Measurements from ENCODE around the gene JSRP1.

Gene JSRP1

DNA sequence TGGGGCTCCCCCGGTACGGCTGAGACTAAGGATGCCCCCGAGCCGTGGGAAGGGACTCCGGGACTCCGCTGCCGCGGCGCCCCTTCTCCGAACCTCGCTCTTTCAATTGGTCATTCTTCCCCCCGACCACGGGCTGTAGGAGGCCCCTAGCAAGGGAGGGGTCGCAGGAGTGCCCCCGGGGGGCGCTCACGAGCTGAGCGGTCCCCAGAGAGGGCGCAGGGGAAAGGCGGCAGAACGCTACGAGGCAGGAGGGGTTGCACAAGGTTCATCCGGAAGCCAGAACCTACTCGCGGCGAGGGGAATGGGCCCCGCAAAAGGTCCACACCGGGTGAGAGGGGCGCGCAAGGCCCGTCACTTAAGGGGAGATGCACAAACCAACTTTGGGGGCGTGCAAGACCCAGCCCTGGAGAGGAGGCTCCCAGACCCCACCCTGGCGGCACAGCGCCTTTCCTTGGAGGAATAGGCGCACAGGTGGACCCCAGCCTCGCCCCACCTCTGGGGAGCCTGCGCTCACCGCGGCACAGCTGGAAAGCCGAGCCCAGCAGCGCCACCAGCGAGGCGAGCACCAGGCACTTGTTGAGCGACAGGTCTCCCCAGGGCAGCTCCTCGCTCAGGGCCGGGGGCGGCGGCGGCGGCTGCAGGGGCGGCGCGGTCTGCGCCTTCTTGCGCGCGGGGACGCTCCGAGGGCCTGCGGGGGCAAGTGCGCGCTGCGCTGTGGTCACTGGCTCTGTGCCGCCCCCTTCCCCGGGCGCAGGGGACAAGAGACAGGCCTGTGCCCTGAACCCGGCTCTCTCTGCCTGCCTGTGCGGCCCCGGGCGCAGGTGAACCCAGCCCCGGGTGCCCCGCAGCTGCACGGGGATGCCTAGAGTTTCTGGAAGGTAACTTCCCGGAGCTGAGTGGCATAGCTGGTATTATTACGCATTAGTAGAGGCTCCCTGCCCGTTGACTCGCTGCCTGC lies 2.8 kb downstream of the JSRP1 start:
- Histone ChIP-seq H3K4me1 (peaks cover 0 to 44% (median 38%) of the 10 kb centered on the region in 4 donors), H3K27ac (no peak overlapping the region), H3K9me3 (no peaks in the 10 kb centered on the region), H3K4me3 (peak overlapping the region in 1 of 2 donors; percentile 12), H3K27me3 (peaks cover 3 to 58% of the 10 kb centered on the region in 2 donors), H3K36me3 (peaks cover 0 to 8% (median 6%) of the 10 kb centered on the region in 3 donors)
- no peak for DNase-seq
- TF ChIP-seq, protein P1, sequence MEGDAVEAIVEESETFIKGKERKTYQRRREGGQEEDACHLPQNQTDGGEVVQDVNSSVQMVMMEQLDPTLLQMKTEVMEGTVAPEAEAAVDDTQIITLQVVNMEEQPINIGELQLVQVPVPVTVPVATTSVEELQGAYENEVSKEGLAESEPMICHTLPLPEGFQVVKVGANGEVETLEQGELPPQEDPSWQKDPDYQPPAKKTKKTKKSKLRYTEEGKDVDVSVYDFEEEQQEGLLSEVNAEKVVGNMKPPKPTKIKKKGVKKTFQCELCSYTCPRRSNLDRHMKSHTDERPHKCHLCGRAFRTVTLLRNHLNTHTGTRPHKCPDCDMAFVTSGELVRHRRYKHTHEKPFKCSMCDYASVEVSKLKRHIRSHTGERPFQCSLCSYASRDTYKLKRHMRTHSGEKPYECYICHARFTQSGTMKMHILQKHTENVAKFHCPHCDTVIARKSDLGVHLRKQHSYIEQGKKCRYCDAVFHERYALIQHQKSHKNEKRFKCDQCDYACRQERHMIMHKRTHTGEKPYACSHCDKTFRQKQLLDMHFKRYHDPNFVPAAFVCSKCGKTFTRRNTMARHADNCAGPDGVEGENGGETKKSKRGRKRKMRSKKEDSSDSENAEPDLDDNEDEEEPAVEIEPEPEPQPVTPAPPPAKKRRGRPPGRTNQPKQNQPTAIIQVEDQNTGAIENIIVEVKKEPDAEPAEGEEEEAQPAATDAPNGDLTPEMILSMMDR (IDR thresholded peaks at IDR 0.05): no peak
- intact Hi-C loops (cut with DNase I; ENCODE audit: low total_unique reads): no loop called here

DNA sequence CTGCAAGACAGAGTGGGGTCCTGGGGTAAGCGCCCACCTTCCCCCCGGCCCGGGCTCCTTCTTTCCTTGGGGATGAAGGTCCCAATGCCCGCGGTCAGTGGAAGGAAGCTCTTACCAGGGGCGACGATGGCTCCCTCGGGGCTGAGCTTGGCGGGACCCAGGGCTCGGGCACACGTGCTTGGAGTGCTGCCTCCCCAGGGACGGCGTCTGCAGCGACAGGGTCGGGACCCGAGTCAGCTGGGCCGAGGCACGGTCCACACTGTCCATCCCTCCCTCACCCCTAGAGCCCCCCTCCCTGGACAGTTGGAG lies 3.5 kb downstream of the JSRP1 start:
- H3K36me3 ChIP-seq: peaks cover 5 to 14% (median 12%) of the 10 kb centered on the region in 3 donors
- no peaks in the 10 kb centered on the region for H3K9me3 ChIP-seq
- TF ChIP-seq, protein P1 (IDR thresholded peaks at IDR 0.05): no peak
- H3K27ac ChIP-seq: no peak overlapping the region
- H3K27me3 ChIP-seq: peaks cover 3 to 62% of the 10 kb centered on the region in 2 donors
- intact Hi-C loops (cut with DNase I; ENCODE audit: low total_unique reads): no loop called here
- H3K4me3 ChIP-seq: peak overlapping the region in 1 of 2 donors; percentile 12
- H3K4me1 ChIP-seq: peaks cover 0 to 44% (median 38%) of the 10 kb centered on the region in 4 donors
- no peak for DNase-seq

DNA sequence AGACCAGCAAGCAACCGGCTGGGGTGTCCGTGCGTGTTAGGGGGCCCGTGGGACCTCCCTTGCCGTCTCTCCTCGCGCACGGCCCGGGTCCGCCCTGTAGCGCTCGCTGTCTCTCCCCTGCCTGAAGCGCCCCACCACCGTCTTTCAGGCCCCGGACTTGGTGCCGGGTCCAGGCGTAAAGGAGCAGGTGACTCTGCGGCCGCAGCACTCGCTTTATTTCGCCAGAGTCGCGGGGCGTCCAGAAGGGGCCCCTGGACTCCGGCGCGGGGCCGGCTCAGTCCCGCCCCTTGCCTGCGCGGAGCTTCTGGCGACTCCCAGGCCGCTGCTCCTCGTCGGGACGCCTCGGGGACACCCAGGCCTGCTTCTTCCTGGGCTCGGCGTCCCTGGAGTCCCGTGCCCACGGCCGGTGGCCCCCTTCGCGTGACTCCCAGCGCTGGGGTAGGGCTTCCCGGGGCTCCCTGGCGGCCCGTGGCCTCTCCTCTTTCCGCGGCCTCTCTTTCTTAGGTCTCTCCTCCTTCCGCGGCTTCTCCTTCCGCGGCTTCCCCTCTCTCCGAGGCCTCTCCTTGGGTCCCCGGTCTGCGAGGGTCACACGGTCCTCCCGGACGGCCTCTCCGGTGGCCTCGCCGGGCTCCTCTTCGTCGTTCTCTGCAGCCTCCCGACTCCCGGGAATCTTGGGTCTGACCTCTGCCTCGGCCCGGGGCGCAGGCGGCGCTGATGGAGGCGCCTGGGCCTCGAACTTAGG lies 4.0 kb downstream of the JSRP1 start:
- intact Hi-C loops (cut with DNase I; ENCODE audit: low total_unique reads): no loop called here
- Histone ChIP-seq H3K27ac (no peak overlapping the region), H3K36me3 (peaks cover 10 to 19% (median 18%) of the 10 kb centered on the region in 3 donors), H3K4me3 (peak overlapping the region in 1 of 2 donors; percentile 12), H3K27me3 (peaks cover 3 to 62% of the 10 kb centered on the region in 2 donors), H3K4me1 (peaks cover 0 to 44% (median 38%) of the 10 kb centered on the region in 4 donors), H3K9me3 (no peaks in the 10 kb centered on the region)
- TF ChIP-seq, protein P1 (IDR thresholded peaks at IDR 0.05): no peak
- DNase-seq: no peak

DNA sequence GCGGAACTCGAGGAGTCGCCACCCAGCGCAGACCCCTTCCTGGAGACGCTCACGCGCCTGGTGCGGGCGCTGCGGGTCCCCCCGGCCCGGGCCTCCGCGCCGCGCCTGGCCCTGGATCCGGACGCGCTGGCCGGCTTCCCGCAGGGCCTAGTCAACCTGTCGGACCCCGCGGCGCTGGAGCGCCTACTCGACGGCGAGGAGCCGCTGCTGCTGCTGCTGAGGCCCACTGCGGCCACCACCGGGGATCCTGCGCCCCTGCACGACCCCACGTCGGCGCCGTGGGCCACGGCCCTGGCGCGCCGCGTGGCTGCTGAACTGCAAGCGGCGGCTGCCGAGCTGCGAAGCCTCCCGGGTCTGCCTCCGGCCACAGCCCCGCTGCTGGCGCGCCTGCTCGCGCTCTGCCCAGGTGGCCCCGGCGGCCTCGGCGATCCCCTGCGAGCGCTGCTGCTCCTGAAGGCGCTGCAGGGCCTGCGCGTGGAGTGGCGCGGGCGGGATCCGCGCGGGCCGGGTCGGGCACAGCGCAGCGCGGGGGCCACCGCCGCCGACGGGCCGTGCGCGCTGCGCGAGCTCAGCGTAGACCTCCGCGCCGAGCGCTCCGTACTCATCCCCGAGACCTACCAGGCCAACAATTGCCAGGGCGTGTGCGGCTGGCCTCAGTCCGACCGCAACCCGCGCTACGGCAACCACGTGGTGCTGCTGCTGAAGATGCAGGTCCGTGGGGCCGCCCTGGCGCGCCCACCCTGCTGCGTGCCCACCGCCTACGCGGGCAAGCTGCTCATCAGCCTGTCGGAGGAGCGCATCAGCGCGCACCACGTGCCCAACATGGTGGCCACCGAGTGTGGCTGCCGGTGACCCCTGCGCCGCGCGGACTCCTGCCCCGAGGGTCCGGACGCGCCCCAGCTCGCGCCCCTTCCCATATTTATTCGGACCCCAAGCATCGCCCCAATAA lies 4.8 kb downstream of the JSRP1 start:
- no peak for DNase-seq
- peaks cover 19 to 28% (median 26%) of the 10 kb centered on the region in 3 donors for H3K36me3 ChIP-seq
- intact Hi-C loops (cut with DNase I; ENCODE audit: low total_unique reads): loop anchor here (2.0 kb wide), 1 partner anchor 27 kb away; no protein-coding TSS in a partner anchor
- peaks cover 0 to 44% (median 38%) of the 10 kb centered on the region in 4 donors for H3K4me1 ChIP-seq
- no peak overlapping the region for H3K27ac ChIP-seq
- no peaks in the 10 kb centered on the region for H3K9me3 ChIP-seq
- H3K4me3 ChIP-seq: peak overlapping the region in 1 of 2 donors; percentile 12
- peaks cover 3 to 66% of the 10 kb centered on the region in 2 donors for H3K27me3 ChIP-seq
- TF ChIP-seq, protein P1 (IDR thresholded peaks at IDR 0.05): no peak

DNA sequence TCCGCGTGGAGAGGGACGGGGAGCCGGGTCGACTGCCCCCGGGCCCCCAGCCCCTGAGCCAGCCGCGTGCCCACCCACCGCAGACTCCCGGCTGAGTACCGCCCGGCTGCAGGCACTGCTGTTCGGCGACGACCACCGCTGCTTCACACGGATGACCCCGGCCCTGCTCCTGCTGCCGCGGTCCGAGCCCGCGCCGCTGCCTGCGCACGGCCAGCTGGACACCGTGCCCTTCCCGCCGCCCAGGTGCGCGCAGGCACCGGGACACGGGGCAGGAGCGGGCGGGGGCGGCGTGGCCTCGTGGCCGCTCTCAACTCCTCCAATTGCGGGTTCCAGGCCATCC lies 5.5 kb downstream of the JSRP1 start:
- Histone ChIP-seq H3K9me3 (no peaks in the 10 kb centered on the region), H3K36me3 (peaks cover 25 to 34% (median 32%) of the 10 kb centered on the region in 3 donors), H3K27me3 (peaks cover 3 to 73% of the 10 kb centered on the region in 2 donors), H3K4me1 (peaks cover 0 to 44% (median 38%) of the 10 kb centered on the region in 4 donors), H3K4me3 (no peak overlapping the region), H3K27ac (no peak overlapping the region)
- intact Hi-C loops (cut with DNase I; ENCODE audit: low total_unique reads): loop anchor here (2.0 kb wide), 1 partner anchor 26 kb away; no protein-coding TSS in a partner anchor
- TF ChIP-seq, protein P1 (IDR thresholded peaks at IDR 0.05): no peak
- DNase-seq: no peak

All from tibial artery (tissue), 4 donors.